Type B pancreatic cell (in vitro differentiated cells): ENCODE measurements around the gene CALCOCO1. TPM values are rescaled to one million over a fixed set of nuclear protein-coding genes. Genes with fewer than 3 reads are reported as not detected.

Experiments used
- DNase-seq: peaks from one replicate; pipeline ENCODE4 v3.0.0; 2021; ENCODE audit warnings: mixed read lengths; ENCODE audit not compliant: unreplicated experiment; ENCODE audit errors: extremely low spot score
- H3K27ac Mint-ChIP-seq: 2 replicates; pipeline ENCODE4 v1.8.0; 2021; ENCODE audit warnings: mild to moderate bottlenecking, mixed read lengths
- H3K27me3 Mint-ChIP-seq: 2 replicates; pipeline ENCODE4 v1.8.0; 2021; ENCODE audit warnings: mixed read lengths
- H3K36me3 Mint-ChIP-seq: 2 replicates; pipeline ENCODE4 v1.8.0; 2021; ENCODE audit warnings: mixed read lengths
- H3K4me1 Mint-ChIP-seq: one replicate; pipeline ENCODE4 v1.8.0; 2021; ENCODE audit warnings: mixed read lengths; ENCODE audit not compliant: unreplicated experiment
- H3K4me3 Mint-ChIP-seq: 2 replicates; pipeline ENCODE4 v1.8.0; 2021; ENCODE audit warnings: mild to moderate bottlenecking, mixed read lengths
- H3K9me3 Mint-ChIP-seq: 2 replicates; pipeline ENCODE4 v1.8.0; 2021; ENCODE audit warnings: mixed read lengths
- total RNA-seq: library from RNA; stranded (reverse); gene quantifications from 2 replicates; pipeline ENCODE4 v1.2.1, GENCODE V29; 2021; ENCODE audit warnings: low replicate concordance
- TF ChIP-seq, protein P1 (sequence below): fragments of 200-600 bp; sonication (generic); conservative IDR thresholded peaks from 2 replicates; pipeline ENCODE4 v1.5.0; 2021; ENCODE audit warnings: antibody characterized with exemption, mild to moderate bottlenecking

The CALCOCO1 gene
- total RNA-seq, 1 donor from 2014 or later, result 86.7 TPM

DNA sequence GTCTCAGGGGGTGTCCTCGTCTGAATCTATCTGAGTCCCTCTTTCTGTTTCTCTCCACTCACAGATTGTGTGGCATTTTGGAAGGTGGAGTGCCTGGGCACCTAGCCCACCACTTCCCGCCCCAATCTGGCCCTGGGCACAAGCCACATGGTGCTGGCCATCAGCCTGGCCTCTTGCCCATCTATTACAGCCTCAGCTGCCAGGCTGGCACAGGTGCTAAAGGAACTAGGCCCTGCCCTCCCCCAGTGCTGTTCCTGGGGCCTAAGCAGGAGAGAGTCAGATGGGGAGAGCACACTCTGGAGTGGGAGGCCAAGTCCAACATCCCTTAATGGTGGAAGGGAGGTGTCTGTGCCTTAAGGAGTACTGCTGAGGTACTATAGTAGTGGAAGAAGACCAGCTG lies 8.3 kb upstream of the CALCOCO1 start:
- Mint-ChIP-seq H3K4me3 (no peak overlapping the region), H3K27me3 (peaks cover 15% of the 10 kb centered on the region), H3K27ac (no peak overlapping the region), H3K9me3 (no peaks in the 10 kb centered on the region), H3K36me3 (no peaks in the 10 kb centered on the region), H3K4me1 (peaks cover 15% of the 10 kb centered on the region)
- no peak for DNase-seq
- TF ChIP-seq, protein P1, sequence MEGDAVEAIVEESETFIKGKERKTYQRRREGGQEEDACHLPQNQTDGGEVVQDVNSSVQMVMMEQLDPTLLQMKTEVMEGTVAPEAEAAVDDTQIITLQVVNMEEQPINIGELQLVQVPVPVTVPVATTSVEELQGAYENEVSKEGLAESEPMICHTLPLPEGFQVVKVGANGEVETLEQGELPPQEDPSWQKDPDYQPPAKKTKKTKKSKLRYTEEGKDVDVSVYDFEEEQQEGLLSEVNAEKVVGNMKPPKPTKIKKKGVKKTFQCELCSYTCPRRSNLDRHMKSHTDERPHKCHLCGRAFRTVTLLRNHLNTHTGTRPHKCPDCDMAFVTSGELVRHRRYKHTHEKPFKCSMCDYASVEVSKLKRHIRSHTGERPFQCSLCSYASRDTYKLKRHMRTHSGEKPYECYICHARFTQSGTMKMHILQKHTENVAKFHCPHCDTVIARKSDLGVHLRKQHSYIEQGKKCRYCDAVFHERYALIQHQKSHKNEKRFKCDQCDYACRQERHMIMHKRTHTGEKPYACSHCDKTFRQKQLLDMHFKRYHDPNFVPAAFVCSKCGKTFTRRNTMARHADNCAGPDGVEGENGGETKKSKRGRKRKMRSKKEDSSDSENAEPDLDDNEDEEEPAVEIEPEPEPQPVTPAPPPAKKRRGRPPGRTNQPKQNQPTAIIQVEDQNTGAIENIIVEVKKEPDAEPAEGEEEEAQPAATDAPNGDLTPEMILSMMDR, result no peak

DNA sequence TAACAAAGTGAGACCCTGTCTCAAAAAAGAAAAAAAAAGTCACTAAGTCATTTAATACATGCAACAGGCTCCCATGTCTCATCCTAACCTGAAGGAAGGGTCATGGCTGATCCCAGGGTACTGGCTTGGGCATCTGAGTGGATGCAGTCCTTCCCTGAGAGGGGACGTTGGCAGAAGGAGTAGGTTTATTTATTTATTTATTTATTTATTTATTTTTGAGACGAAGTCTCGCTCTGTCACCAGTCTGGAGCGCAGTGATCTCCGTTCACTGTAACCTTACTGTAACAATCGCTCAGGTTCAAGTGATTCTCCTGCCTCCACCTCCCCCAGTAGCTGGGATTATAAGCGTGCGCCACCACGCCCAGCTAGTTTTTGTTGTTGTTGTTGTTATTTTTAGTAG lies 7.2 kb upstream of the CALCOCO1 start:
- H3K27me3 Mint-ChIP-seq, result peaks cover 15% of the 10 kb centered on the region
- no peaks in the 10 kb centered on the region for H3K9me3 Mint-ChIP-seq

DNA sequence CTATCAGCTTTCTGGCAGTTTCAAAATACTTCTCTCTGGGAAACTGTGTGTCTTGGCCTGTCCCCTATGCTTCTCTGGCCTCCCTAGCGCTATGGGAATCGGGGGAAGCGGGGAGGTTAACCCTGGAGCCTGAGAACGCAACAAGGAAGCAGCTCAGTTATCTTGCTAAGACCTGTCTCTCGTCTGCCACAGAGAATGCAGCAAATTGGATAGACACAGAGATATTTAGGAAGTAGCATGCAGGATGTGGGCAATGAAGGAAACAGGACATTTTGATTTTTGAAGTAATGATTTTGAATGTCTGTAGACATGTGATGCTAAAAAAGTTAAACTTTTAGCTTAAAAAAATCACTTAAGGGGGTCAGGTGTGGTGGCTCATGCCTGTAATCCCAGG lies 6.6 kb upstream of the CALCOCO1 start:
- no peak for DNase-seq
- Mint-ChIP-seq H3K36me3 (no peaks in the 10 kb centered on the region), H3K4me3 (no peak overlapping the region), H3K27ac (no peak overlapping the region), H3K4me1 (peaks cover 6% of the 10 kb centered on the region), H3K9me3 (no peaks in the 10 kb centered on the region), H3K27me3 (peaks cover 15% of the 10 kb centered on the region)
- TF ChIP-seq, protein P1, result no peak

More for the DNA sequence above, 7.2 kb upstream of the CALCOCO1 start:
- peaks cover 12% of the 10 kb centered on the region for H3K4me1 Mint-ChIP-seq
- no peaks in the 10 kb centered on the region for H3K36me3 Mint-ChIP-seq
- no peak overlapping the region for H3K27ac Mint-ChIP-seq
- DNase-seq, result no peak
- no peak overlapping the region for H3K4me3 Mint-ChIP-seq
- TF ChIP-seq, protein P1, result no peak

DNA sequence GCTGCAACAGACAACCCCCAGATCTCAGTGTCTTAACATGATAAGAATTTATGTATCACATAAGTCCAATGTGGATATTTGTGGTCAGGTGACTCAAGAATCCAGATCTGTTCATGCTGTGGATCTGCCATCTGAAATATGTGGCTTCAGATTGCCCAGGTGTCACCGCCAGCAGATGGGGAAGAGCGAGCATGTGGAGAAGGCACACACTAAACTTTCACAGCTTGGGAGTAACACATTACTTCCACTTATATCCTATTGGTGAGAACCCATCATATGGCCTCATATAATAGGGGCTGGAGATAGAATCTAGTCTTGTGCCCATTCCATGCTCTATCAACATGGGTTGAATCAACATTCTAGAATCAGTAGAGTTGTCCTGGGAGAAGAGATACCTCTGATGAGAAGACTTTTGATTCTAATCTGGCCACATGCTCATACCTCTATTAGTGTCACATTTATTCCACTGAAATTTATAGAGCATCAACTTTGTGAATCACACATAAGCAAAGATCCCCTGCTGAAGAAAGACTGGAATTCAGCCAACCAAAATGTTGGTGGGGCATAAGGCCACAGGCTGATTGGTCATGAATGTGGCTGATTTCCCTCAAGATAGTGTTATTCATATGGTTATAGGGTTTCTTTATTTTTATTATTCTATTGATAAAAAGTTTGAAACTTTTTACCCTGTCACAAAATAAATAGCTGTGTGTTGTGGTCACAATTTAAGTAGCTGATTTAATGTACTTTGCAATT lies 6.0 kb upstream of the CALCOCO1 start:
- no peak overlapping the region for H3K4me3 Mint-ChIP-seq
- peaks cover 15% of the 10 kb centered on the region for H3K27me3 Mint-ChIP-seq
- DNase-seq, result no peak
- H3K4me1 Mint-ChIP-seq, result peaks cover 5% of the 10 kb centered on the region
- no peak overlapping the region for H3K27ac Mint-ChIP-seq
- no peaks in the 10 kb centered on the region for H3K9me3 Mint-ChIP-seq
- TF ChIP-seq, protein P1, result no peak
- no peaks in the 10 kb centered on the region for H3K36me3 Mint-ChIP-seq

DNA sequence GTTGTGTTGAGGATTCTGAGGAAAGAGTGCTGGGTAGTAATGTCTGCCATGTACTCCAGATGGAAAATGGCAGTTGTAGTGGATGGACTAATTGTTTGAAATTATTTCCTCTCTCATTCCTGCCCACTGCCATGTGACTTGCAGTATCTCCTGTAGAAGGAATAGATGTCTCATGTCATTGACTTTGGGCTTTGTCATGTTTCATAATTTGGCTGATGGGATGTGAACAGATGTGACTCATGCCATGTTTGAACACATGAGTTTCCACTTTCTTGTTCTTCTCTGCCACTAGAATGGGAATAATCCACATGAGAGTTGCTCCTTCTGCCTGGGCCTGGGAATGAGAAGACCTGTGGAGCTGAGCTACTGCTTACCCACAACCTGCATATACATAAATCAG lies 2.4 kb upstream of the CALCOCO1 start:
- Mint-ChIP-seq H3K27ac (no peak overlapping the region), H3K4me1 (peaks cover 12% of the 10 kb centered on the region), H3K27me3 (peaks cover 15% of the 10 kb centered on the region), H3K4me3 (no peak overlapping the region), H3K9me3 (no peaks in the 10 kb centered on the region), H3K36me3 (no peaks in the 10 kb centered on the region)
- no peak for DNase-seq
- TF ChIP-seq, protein P1, result no peak
